ENCODE data around the gene NEMF.

DNA sequence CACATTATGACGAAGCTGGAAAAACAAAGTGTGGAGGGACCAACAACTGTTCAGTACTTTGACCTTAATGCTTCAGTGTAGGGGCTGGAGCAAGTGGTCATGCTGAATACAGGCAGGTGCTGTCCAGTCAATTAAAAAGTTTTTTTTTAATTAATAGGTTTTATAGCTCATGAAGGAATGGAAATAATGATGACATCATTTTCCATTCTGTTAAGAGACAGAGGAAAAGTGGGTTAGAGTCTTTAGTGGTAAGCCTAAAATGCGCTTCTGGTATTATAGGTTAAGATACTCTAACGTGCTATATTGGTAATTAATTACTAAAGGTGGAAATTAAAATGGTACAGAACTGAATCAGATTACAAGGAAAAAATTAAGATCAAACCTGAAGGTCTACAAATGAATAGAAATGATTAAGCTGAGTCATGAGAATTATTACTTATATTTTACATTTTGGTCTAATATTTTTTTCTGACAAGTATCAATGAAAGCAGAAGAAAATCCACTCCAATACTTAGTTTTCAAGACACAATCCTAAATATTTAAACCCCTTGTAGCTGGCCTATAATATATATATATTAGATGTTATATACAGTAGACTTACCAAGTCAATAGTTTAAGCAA is 69.1 kb downstream of the NEMF start:
- TF ChIP-seq, protein P1, sequence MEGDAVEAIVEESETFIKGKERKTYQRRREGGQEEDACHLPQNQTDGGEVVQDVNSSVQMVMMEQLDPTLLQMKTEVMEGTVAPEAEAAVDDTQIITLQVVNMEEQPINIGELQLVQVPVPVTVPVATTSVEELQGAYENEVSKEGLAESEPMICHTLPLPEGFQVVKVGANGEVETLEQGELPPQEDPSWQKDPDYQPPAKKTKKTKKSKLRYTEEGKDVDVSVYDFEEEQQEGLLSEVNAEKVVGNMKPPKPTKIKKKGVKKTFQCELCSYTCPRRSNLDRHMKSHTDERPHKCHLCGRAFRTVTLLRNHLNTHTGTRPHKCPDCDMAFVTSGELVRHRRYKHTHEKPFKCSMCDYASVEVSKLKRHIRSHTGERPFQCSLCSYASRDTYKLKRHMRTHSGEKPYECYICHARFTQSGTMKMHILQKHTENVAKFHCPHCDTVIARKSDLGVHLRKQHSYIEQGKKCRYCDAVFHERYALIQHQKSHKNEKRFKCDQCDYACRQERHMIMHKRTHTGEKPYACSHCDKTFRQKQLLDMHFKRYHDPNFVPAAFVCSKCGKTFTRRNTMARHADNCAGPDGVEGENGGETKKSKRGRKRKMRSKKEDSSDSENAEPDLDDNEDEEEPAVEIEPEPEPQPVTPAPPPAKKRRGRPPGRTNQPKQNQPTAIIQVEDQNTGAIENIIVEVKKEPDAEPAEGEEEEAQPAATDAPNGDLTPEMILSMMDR (IDR thresholded peaks at IDR 0.05; ENCODE audit: insufficient read depth, low read depth, low read length) = no peak
- no peak for TF ChIP-seq EZH2 (IDR thresholded peaks at IDR 0.05; ENCODE audit: insufficient read depth, low read length)
